Breast epithelium (tissue), 3 donors: ENCODE data around the gene MREG.

Source experiments
- CTCF ChIP-seq, 3 donors: fragments of 450-650 bp; IDR thresholded peaks; one replicate each; pipeline ENCODE4 v1.5.1; 2016 to 2017; ENCODE audit warnings: antibody characterized with exemption in 3 of 3, mild to moderate bottlenecking in 3 of 3, moderate library complexity in 3 of 3
- POLR2A ChIP-seq: fragments of 450-650 bp; IDR thresholded peaks from one replicate; pipeline ENCODE4 v1.6.1; 2016; ENCODE audit warnings: antibody characterized with exemption, mild to moderate bottlenecking, moderate library complexity
- POLR2AphosphoS5 ChIP-seq, 3 donors: sonication (generic); formaldehyde crosslinking; IDR thresholded peaks; one replicate each; pipeline ENCODE4 v1.6.1; 2017; ENCODE audit warnings: antibody characterized with exemption in 3 of 3

- no peak for TF ChIP-seq POLR2A
- TF ChIP-seq POLR2AphosphoS5 (IDR thresholded peaks at IDR 0.05), result no peak
- no peak for TF ChIP-seq CTCF (IDR thresholded peaks at IDR 0.05)
These were observed 71.2 kb downstream of the MREG start for GRCh38 chr2:215942194-215942593.
